GM12878 (cell line): ENCODE measurements around the gene ACE2. TPM values are rescaled to one million over a fixed set of nuclear protein-coding genes. Genes with fewer than 3 reads are reported as not detected.

Source experiments
- ATAC-seq: fragments of 200-7000 bp; cut with Tn5 transposase; 3 replicates; pipeline ENCODE4 v1.9.1; 2020; ENCODE audit warnings: mild to moderate bottlenecking, moderate library complexity
- BruUV-seq: library from RNA; stranded (reverse); fragments of 400-500 nt; replicated peaks from 2 replicates; lab custom pipeline; 2021; lab: Mats Ljungman, UMichigan
- CTCF ChIA-PET: fragments of 300-600 bp; sonication (Branson Sonifier 250); formaldehyde crosslinking; extraction: SDS; loops from one replicate; lab custom pipeline; 2021; ENCODE audit warnings: inconsistent platforms; lab: Yijun Ruan, JAX
- POLR2A ChIA-PET: fragments of 350-600 bp; formaldehyde crosslinking; extraction: SDS; loops from one replicate; lab custom pipeline; 2021; ENCODE audit warnings: inconsistent platforms; lab: Charles Lee
- RAD21 ChIA-PET: fragments of 300-600 bp; sonication (Branson Sonifier 250); formaldehyde crosslinking; loops from one replicate; lab custom pipeline; 2023; ENCODE audit warnings: antibody characterized with exemption; ENCODE audit not compliant: unreplicated experiment; lab: Charles Lee
- SMC1A ChIA-PET: fragments of 300-600 bp; sonication (Branson Sonifier 250); formaldehyde crosslinking; loops from one replicate; lab custom pipeline; 2023; ENCODE audit not compliant: unreplicated experiment, uncharacterized antibody; lab: Charles Lee
- DNase-seq: peaks from one replicate; pipeline ENCODE4 v3.0.0-alpha.2; 2011; ENCODE audit warnings: low read depth, low spot score
- FAIRE-seq: peaks from 3 replicates; lab custom pipeline; 2011; peaks lifted over from hg19 to GRCh38; lab: Jason Lieb, UNC
- H2AFZ ChIP-seq: 2 replicates; pipeline ENCODE4 v1.6.0; 2011; ENCODE audit warnings: low read depth, low read length, control low read depth; ENCODE audit not compliant: control insufficient read depth
- H3K27ac ChIP-seq: 2 replicates; pipeline ENCODE4 v1.5.1; 2011; ENCODE audit warnings: control low read depth; ENCODE audit not compliant: control insufficient read depth, insufficient read depth
- H3K27me3 ChIP-seq, 2 experiments: replicated peaks in 1 of 2; 2 replicates each; pipeline versions ENCODE4 v1.6.0 to v1.6.1; 2011; ENCODE audit warnings: low read length in 1 of 2; ENCODE audit not compliant: control insufficient read depth in 2 of 2, insufficient read depth in 2 of 2
- H3K36me3 ChIP-seq, 2 experiments: 2 replicates each; pipeline ENCODE4 v1.5.1; 2011; ENCODE audit warnings: low read length in 1 of 2; ENCODE audit not compliant: control insufficient read depth in 2 of 2, insufficient read depth in 2 of 2
- H3K4me1 ChIP-seq: 2 replicates; pipeline ENCODE4 v1.6.1; 2011; ENCODE audit warnings: mild to moderate bottlenecking, low read length, moderate library complexity, mixed read lengths; ENCODE audit not compliant: control insufficient read depth, insufficient read depth
- H3K4me2 ChIP-seq: 2 replicates; pipeline ENCODE4 v1.6.0; 2011; ENCODE audit warnings: control low read depth; ENCODE audit not compliant: control insufficient read depth, insufficient read depth
- H3K4me3 ChIP-seq: fragments of 200-600 bp; sonication (generic); 2 replicates; pipeline ENCODE4 v1.5.1; 2016
- H3K79me2 ChIP-seq: 2 replicates; pipeline ENCODE4 v1.6.0; 2011; ENCODE audit warnings: low read length; ENCODE audit not compliant: control insufficient read depth, insufficient read depth
- H3K9ac ChIP-seq: 2 replicates; pipeline ENCODE4 v1.8.0; 2011; ENCODE audit warnings: low read length, control low read depth, mixed read lengths; ENCODE audit not compliant: control insufficient read depth, insufficient read depth
- H3K9me3 ChIP-seq: replicated peaks from 3 replicates; pipeline ENCODE4 v1.5.1; 2011; ENCODE audit warnings: mild to moderate bottlenecking, low read length; ENCODE audit not compliant: control insufficient read depth, insufficient read depth
- H4K20me1 ChIP-seq: 2 replicates; pipeline ENCODE4 v1.6.0; 2011; ENCODE audit not compliant: control insufficient read depth, insufficient read depth
- NBN ChIP-seq: fragments of 450-650 bp; IDR thresholded peaks from 2 replicates; pipeline ENCODE4 v1.6.1; 2016
- RAD21 ChIP-seq: IDR thresholded peaks from 2 replicates; pipeline ENCODE4 v1.6.1; 2011; ENCODE audit warnings: mild to moderate bottlenecking, low read depth, low read length, moderate library complexity; ENCODE audit not compliant: insufficient read depth
- SMC3 ChIP-seq: IDR thresholded peaks from 2 replicates; pipeline ENCODE4 v1.6.1; 2011; ENCODE audit warnings: low read length, improper control_type of control experiment, borderline replicate concordance
- TCF12 ChIP-seq: IDR thresholded peaks from 2 replicates; pipeline ENCODE4 v1.6.1; 2011; ENCODE audit warnings: low read depth, mild to moderate bottlenecking, low read length
- WGBS: methylation state at CpG from one replicate; pipeline ENCODE4 v1.1.6; 2016; ENCODE audit warnings: low lambda C conversion rate; ENCODE audit not compliant: insufficient replicate concordance, insufficient coverage; ENCODE audit errors: missing lambda C conversion rate; 5-methylcytosine and 5-hydroxymethylcytosine counted together
- in situ Hi-C: fragments of 300-500 bp; cut with MboI; formaldehyde crosslinking; loops from 9 replicates; pipeline ENCODE4 v1.14.3; 2018; ENCODE audit warnings: mixed read lengths
- intact Hi-C: fragments of 100-400 bp; cut with micrococcal nuclease; formaldehyde crosslinking; loops from one replicate; pipeline ENCODE4 v1.14.2; 2022; ENCODE audit not compliant: unreplicated experiment
- polyA plus RNA-seq, 11 experiments: library from polyadenylated mRNA; depleted of rRNA in 4 of 11; unstranded in 6 of 11; stranded (reverse) in 5 of 11; fragments of >200 nt; fragmentation: Nextera tagmentation in 4 of 11; fragmentation: Illumina TruSeq in 1 of 11; extraction: Ambion mirVana in 4 of 11; extraction: Trizol in 1 of 11; gene quantifications; 1 replicate in 1 of 11; 2 replicates in 10 of 11; pipeline versions ENCODE4 v1.2.1 to v1.2.3, GENCODE V29; 2011 to 2016; ENCODE audit warnings: inconsistent platforms in 2 of 11, missing spikeins in 2 of 11, low read depth in 1 of 11
- total RNA-seq, 4 experiments: library from RNA; depleted of rRNA in 3 of 4; stranded (reverse); fragments of >200 nt in 3 of 4; fragmentation: Illumina TruSeq in 1 of 4; extraction: Trizol in 1 of 4; gene quantifications; 2 replicates each; pipeline versions ENCODE4 v1.2.1 to v1.2.3, GENCODE V29; 2013 to 2021
- TF ChIP-seq, protein P1 (sequence below), 3 experiments: IDR thresholded peaks in 2 of 3; conservative IDR thresholded peaks in 1 of 3; 2 replicates each; pipeline ENCODE4 v1.5.1; 2011; ENCODE audit warnings: low read depth in 3 of 3, low read length in 3 of 3, mild to moderate bottlenecking in 3 of 3, control low read depth in 2 of 3, moderate library complexity in 2 of 3, inconsistent platforms in 1 of 3, mixed read lengths in 1 of 3; ENCODE audit not compliant: control insufficient read depth in 2 of 3, insufficient read depth in 1 of 3; ENCODE audit errors: extremely low read depth in 1 of 3

Gene ACE2
- total and polyA plus RNA-seq, 10 of the 15 experiments (the other 5 are each of a cell fraction or from before 2014, with no cell fraction given) = 0.04 TPM; not detected in 9

DNA sequence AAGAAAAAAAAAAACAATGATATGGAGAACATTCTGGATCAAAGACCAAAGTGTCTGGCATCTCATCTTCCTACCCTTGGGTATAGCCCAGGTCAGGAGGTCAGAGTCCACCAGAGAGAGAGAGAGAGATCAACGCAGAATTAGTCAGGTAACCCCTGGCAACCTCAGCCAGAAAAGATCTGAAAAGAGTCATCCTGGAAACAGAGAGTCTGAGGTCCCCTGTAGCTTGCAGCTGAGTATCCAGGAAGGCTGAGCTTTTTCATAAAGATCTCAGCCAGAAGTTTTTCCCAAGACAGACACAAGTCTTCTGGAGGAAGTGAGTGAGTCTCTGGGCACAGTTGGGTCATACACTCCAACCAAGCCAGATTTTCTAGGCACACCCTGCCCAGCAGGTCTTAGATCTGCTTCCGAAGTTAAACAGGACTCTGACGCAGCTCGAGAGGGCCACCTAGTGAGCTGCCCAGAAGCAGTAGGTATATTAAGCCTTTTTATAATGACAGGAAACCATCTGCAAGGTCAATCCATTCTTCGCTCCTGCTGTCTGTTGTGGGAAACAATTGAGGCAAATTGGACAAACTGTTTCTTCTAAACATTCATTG lies 35.7 kb downstream of the ACE2 start:
- no peak overlapping the region for H3K9ac ChIP-seq
- BruUV-seq = no TSS peak
- H3K9me3 ChIP-seq = no peaks in the 10 kb centered on the region
- no peaks in the 10 kb centered on the region for H3K4me1 ChIP-seq
- no peaks in the 10 kb centered on the region for H3K79me2 ChIP-seq
- H3K27ac ChIP-seq = no peak overlapping the region
- TF ChIP-seq TCF12 = no peak
- TF ChIP-seq NBN = no peak
- peak; percentile 65 for TF ChIP-seq SMC3
- TF ChIP-seq, protein P1, sequence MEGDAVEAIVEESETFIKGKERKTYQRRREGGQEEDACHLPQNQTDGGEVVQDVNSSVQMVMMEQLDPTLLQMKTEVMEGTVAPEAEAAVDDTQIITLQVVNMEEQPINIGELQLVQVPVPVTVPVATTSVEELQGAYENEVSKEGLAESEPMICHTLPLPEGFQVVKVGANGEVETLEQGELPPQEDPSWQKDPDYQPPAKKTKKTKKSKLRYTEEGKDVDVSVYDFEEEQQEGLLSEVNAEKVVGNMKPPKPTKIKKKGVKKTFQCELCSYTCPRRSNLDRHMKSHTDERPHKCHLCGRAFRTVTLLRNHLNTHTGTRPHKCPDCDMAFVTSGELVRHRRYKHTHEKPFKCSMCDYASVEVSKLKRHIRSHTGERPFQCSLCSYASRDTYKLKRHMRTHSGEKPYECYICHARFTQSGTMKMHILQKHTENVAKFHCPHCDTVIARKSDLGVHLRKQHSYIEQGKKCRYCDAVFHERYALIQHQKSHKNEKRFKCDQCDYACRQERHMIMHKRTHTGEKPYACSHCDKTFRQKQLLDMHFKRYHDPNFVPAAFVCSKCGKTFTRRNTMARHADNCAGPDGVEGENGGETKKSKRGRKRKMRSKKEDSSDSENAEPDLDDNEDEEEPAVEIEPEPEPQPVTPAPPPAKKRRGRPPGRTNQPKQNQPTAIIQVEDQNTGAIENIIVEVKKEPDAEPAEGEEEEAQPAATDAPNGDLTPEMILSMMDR (IDR thresholded peaks at IDR 0.05 in 2 of 3, conservative IDR thresholded peaks at IDR 0.05 in 1 of 3; ENCODE audit: control insufficient read depth in 2 of 3, extremely low read depth in 1 of 3, insufficient read depth in 1 of 3, low read depth in 3 of 3, low read length in 3 of 3) = peak; percentile 55 to 65 (median 57)
- peak; percentile 64 for TF ChIP-seq RAD21
- ChIA-PET POLR2A (no interaction called here), CTCF (interaction anchor here (0.6 to 2.6 kb wide), 13 partner anchors 11 to 1327 kb away, joined by 3 to 16 read pairs (median 4); partner anchors contain the start of gene BMX), RAD21 (interaction anchor here (0.5 to 1.9 kb wide), 6 partner anchors 69 to 590 kb away, joined by 3 to 7 read pairs (median 5); no protein-coding TSS in a partner anchor), SMC1A (interaction anchor here (0.7 to 2.3 kb wide), 4 partner anchors 64 to 98 kb away, joined by 3 to 14 read pairs (median 4); partner anchors contain the start of gene BMX)
- WGBS = 7% methylated on average over 5 of the region's 5 CpGs
- no peak for FAIRE-seq
- no peak overlapping the region for H3K4me2 ChIP-seq
- H4K20me1 ChIP-seq = no peaks in the 10 kb centered on the region
- ATAC-seq = peak; percentile 95
- in situ Hi-C loops (loop anchor here (5.0 kb wide), 1 partner anchor 218 kb away; no protein-coding TSS in a partner anchor), intact Hi-C loops (loop anchor here (1.0 to 5.0 kb wide), 3 partner anchors 67 to 218 kb away; no protein-coding TSS in a partner anchor)
- H3K4me3 ChIP-seq = no peak overlapping the region
- H2AFZ ChIP-seq = no peak overlapping the region
- no peaks in the 10 kb centered on the region; a peak in 1 of 4 replicates for H3K27me3 ChIP-seq
- peak; percentile 9 for DNase-seq
- H3K36me3 ChIP-seq = no peaks in the 10 kb centered on the region
